HuH-7 (cell line): ENCODE results near the gene NRG3.

Experiments used
- DNase-seq: peaks from one replicate; pipeline ENCODE4 v3.0.0; 2011; ENCODE audit warnings: low spot score

NRG3 gene

GRCh38 chr10:82680608-82681007 lies 805.6 kb downstream of the NRG3 start:
- DNase-seq = no peak

GRCh38 chr10:82683945-82684344 lies 809.0 kb downstream of the NRG3 start:
- DNase-seq = no peak

- DNase-seq = no peak
These were observed 810.1 kb downstream of the NRG3 start for GRCh38 chr10:82685087-82685486.

- no peak for DNase-seq
These were observed 816.2 kb downstream of the NRG3 start for GRCh38 chr10:82691211-82691610.

GRCh38 chr10:82692458-82692857 lies 817.5 kb downstream of the NRG3 start:
- DNase-seq = no peak

- no peak for DNase-seq
These were observed 846.8 kb downstream of the NRG3 start for GRCh38 chr10:82721831-82722230.

- no peak for DNase-seq
These were observed 847.3 kb downstream of the NRG3 start for GRCh38 chr10:82722273-82722672.

- DNase-seq = no peak
These were observed 861.3 kb downstream of the NRG3 start for GRCh38 chr10:82736305-82736704.

- no peak for DNase-seq
These were observed 862.6 kb downstream of the NRG3 start for GRCh38 chr10:82737549-82737948.

- no peak for DNase-seq
These were observed 863.6 kb downstream of the NRG3 start for GRCh38 chr10:82738592-82738991.

GRCh38 chr10:82742478-82742877 lies 867.5 kb downstream of the NRG3 start:
- DNase-seq = no peak

- DNase-seq = no peak
These were observed 867.9 kb downstream of the NRG3 start for GRCh38 chr10:82742898-82743297.

GRCh38 chr10:82750538-82750937 lies 875.5 kb downstream of the NRG3 start:
- no peak for DNase-seq

- DNase-seq = no peak
These were observed 882.4 kb downstream of the NRG3 start for GRCh38 chr10:82757397-82757796.

- DNase-seq = no peak
These were observed 882.9 kb downstream of the NRG3 start for GRCh38 chr10:82757901-82758300.

- no peak for DNase-seq
These were observed 884.1 kb downstream of the NRG3 start for GRCh38 chr10:82759050-82759449.

GRCh38 chr10:82762641-82763040 lies 887.6 kb downstream of the NRG3 start:
- DNase-seq = no peak

- DNase-seq = no peak
These were observed 893.0 kb downstream of the NRG3 start for GRCh38 chr10:82768040-82768439.

GRCh38 chr10:82778908-82779307 lies 903.9 kb downstream of the NRG3 start:
- DNase-seq = no peak

GRCh38 chr10:82796510-82796909 lies 921.5 kb downstream of the NRG3 start:
- peak; percentile 0 for DNase-seq

GRCh38 chr10:82801289-82801688 lies 926.3 kb downstream of the NRG3 start:
- no peak for DNase-seq

GRCh38 chr10:82811621-82812020 lies 936.6 kb downstream of the NRG3 start:
- DNase-seq = peak; percentile 3

GRCh38 chr10:82813856-82814255 lies 938.9 kb downstream of the NRG3 start:
- DNase-seq = no peak

GRCh38 chr10:82814635-82815034 lies 939.6 kb downstream of the NRG3 start:
- no peak for DNase-seq

GRCh38 chr10:82815680-82816079 lies 940.7 kb downstream of the NRG3 start:
- DNase-seq = no peak
